Kidney epithelial cell (primary cell): ENCODE measurements around the gene CAMK2N2. TPM values are rescaled to one million over a fixed set of nuclear protein-coding genes. Genes with fewer than 3 reads are reported as not detected.

Experiments used
- DNase-seq: peaks from one replicate; pipeline ENCODE4 v3.0.0-alpha.2; 2010; ENCODE audit warnings: low read depth
- H3K27me3 ChIP-seq: 2 replicates; pipeline ENCODE4 v1.6.0; 2011; ENCODE audit warnings: low read length; ENCODE audit not compliant: control insufficient read depth, insufficient read depth
- H3K36me3 ChIP-seq: 2 replicates; pipeline ENCODE4 v1.5.1; 2011; ENCODE audit warnings: low read length; ENCODE audit not compliant: control insufficient read depth, insufficient read depth
- H3K4me3 ChIP-seq: 2 replicates; pipeline ENCODE4 v1.5.1; 2011; ENCODE audit warnings: low read depth, mild to moderate bottlenecking, control low read depth, low read length
- total RNA-seq: library from RNA; depleted of rRNA; stranded (reverse); fragments of >200 nt; gene quantifications from 2 replicates; pipeline ENCODE4 v1.2.3, GENCODE V29; 2015
- TF ChIP-seq, protein P1 (sequence below): IDR thresholded peaks from 2 replicates; pipeline ENCODE4 v1.5.1; 2011; ENCODE audit warnings: mild to moderate bottlenecking, moderate library complexity, low read length, control low read depth, inconsistent platforms; ENCODE audit not compliant: insufficient read depth, poor library complexity, severe bottlenecking

Gene CAMK2N2
- total RNA-seq, 1 donor from 2014 or later = 0.67 TPM

DNA sequence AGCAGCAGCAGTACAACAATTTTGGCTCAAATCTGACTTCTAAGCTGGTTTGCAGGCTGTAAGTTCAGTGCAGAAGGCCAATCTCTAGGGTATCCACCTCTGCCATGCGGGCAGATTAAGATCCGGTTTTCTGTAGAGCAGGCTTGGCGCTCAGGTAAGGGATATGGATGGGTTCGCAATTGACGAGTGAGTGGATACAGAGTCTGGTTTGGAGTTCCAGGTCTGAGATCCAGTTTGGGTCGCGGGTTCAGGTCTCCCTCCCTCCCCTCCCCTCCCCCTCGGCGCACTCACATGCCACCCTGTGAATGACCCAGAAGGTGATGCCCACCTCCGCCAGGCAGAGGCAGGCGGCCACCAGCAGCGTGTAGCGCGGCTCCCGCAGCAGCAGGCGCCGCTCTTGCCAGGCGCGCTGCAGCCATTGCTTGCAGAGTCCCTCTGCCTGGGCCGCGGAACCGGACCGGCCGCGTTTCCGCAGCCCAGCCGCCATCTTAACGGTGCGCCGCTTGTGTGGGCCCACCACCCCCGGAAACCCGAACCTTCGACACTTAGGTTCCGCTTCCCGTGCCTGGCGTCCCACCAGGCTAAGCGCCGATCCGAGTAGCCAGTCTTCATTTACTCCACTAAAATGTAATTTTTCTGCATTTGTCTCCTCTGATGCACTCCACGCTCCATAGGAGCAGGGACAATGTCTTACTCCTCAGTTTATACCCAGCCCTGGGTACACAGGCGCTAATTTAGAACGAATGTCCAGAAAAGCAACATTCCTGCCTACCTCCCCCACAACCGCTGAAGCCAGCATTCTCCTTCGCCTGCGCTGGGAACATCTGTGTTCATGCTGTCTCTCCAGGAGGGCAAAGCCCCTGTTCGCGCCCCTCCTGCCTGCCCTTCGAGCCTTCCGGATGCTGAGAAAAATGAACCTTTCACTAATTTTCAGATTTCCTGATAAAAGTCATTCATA, 12.6 kb downstream of the CAMK2N2 start, which contains the start of gene ALG3:
TSS of gene ALG3 (minus strand) at position 509 of the 958 bp plus-strand sequence. CDS start at position 487, 22 bp downstream.
- no peaks in the 10 kb centered on the region for H3K27me3 ChIP-seq
- H3K4me3 ChIP-seq = peak within 1 kb of the TSS; percentile 88
- no peaks in the 10 kb centered on the region for H3K36me3 ChIP-seq
- TF ChIP-seq, protein P1, sequence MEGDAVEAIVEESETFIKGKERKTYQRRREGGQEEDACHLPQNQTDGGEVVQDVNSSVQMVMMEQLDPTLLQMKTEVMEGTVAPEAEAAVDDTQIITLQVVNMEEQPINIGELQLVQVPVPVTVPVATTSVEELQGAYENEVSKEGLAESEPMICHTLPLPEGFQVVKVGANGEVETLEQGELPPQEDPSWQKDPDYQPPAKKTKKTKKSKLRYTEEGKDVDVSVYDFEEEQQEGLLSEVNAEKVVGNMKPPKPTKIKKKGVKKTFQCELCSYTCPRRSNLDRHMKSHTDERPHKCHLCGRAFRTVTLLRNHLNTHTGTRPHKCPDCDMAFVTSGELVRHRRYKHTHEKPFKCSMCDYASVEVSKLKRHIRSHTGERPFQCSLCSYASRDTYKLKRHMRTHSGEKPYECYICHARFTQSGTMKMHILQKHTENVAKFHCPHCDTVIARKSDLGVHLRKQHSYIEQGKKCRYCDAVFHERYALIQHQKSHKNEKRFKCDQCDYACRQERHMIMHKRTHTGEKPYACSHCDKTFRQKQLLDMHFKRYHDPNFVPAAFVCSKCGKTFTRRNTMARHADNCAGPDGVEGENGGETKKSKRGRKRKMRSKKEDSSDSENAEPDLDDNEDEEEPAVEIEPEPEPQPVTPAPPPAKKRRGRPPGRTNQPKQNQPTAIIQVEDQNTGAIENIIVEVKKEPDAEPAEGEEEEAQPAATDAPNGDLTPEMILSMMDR = no peak
- peak; percentile 21 for DNase-seq

DNA sequence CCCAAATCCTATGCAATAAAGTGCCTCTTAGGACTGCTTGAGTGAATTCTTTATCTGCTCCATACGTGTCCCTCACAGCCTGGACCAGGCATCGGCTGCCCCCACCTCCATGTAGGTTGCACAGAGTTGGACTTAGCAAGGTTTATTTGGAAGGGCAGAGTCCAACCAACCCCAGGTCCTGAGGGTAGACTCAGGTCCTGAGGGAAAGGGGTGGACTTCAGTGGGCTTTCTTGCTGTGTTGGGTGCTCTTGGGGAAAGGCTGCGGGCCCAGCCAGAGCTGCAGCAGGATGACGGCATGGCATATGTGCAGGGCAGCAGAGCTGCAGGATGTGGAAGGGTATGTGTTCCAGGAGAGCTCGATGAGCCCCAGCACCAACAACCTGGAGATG, 19.1 kb downstream of the CAMK2N2 start:
- TF ChIP-seq, protein P1 = no peak
- peaks cover 12% of the 10 kb centered on the region for H3K27me3 ChIP-seq
- no peaks in the 10 kb centered on the region for H3K36me3 ChIP-seq
- no peak for DNase-seq
- H3K4me3 ChIP-seq = no peak overlapping the region

- Histone ChIP-seq H3K27me3 (peaks cover 13% of the 10 kb centered on the region), H3K36me3 (no peaks in the 10 kb centered on the region), H3K4me3 (no peak overlapping the region)
- TF ChIP-seq, protein P1 = peak; percentile 72
- no peak for DNase-seq
Observed at GRCh38 chr3:184241447-184242296, 19.7 kb downstream of the CAMK2N2 start.

GRCh38 chr3:184241141-184241446, 20.3 kb downstream of the CAMK2N2 start:
- TF ChIP-seq, protein P1 = no peak
- no peaks in the 10 kb centered on the region for H3K36me3 ChIP-seq
- peaks cover 15% of the 10 kb centered on the region for H3K27me3 ChIP-seq
- no peak overlapping the region for H3K4me3 ChIP-seq
- DNase-seq = no peak

- TF ChIP-seq, protein P1 = no peak
- Histone ChIP-seq H3K36me3 (no peaks in the 10 kb centered on the region), H3K4me3 (no peak overlapping the region), H3K27me3 (peaks cover 15% of the 10 kb centered on the region)
- no peak for DNase-seq
Observed at GRCh38 chr3:184240384-184241140, 20.8 kb downstream of the CAMK2N2 start.
